Measurements from ENCODE around the gene LYZL6. TPM values are rescaled to one million over a fixed set of nuclear protein-coding genes. Genes with fewer than 3 reads are reported as not detected.

The LYZL6 gene
- total RNA-seq, 1 experiment from 2014 or later = not detected

- TF ChIP-seq ARID4B (CRISPR knock-in tag; IDR thresholded peaks at IDR 0.05; ENCODE audit: borderline replicate concordance) (no peak), ZBTB21 (CRISPR knock-in tag; IDR thresholded peaks at IDR 0.05; ENCODE audit: borderline replicate concordance) (no peak), ZNF512 (CRISPR knock-in tag; IDR thresholded peaks at IDR 0.05; ENCODE audit: borderline replicate concordance) (no peak), MLX (CRISPR knock-in tag; IDR thresholded peaks at IDR 0.05) (no peak), ERG (CRISPR knock-in tag; IDR thresholded peaks at IDR 0.05) (no peak), ZNF317 (CRISPR knock-in tag; IDR thresholded peaks at IDR 0.05; ENCODE audit: borderline replicate concordance, low read depth) (no peak), IRF1 (CRISPR knock-in tag; IDR thresholded peaks at IDR 0.05) (no peak), CREB1 (CRISPR knock-in tag; IDR thresholded peaks at IDR 0.05) (no peak), CREM (CRISPR knock-in tag; IDR thresholded peaks at IDR 0.05) (no peak), STAT6 (CRISPR knock-in tag; conservative IDR thresholded peaks at IDR 0.05; ENCODE audit: low read depth) (no peak), GTF2I (CRISPR knock-in tag; conservative IDR thresholded peaks at IDR 0.05) (no peak), ZSCAN18 (CRISPR knock-in tag; IDR thresholded peaks at IDR 0.05) (no peak), ETV6 (CRISPR knock-in tag; IDR thresholded peaks at IDR 0.05) (no peak), ZNF425 (CRISPR knock-in tag; conservative IDR thresholded peaks at IDR 0.05) (no peak), ELF4 (CRISPR knock-in tag; IDR thresholded peaks at IDR 0.05; ENCODE audit: low read depth) (no peak), CBFB (CRISPR knock-in tag; IDR thresholded peaks at IDR 0.05; ENCODE audit: low read depth) (no peak), TEAD4 (CRISPR knock-in tag; IDR thresholded peaks at IDR 0.05) (no peak), SOX15 (CRISPR knock-in tag; IDR thresholded peaks at IDR 0.05) (no peak), NR2C2 (CRISPR knock-in tag; IDR thresholded peaks at IDR 0.05) (no peak)
- ChIA-PET CTCF (interaction anchor here (0.9 to 2.8 kb wide), 11 partner anchors 13 to 551 kb away, joined by 3 to 12 read pairs (median 5); partner anchors contain the start of gene TAF15), POLR2A (interaction anchor here (1.2 kb wide), 1 partner anchor 123 kb away, joined by 3 read pairs; the partner anchor contains the start of gene TAF15)
- DNase-seq (ENCODE audit: low spot score) = no peak
- Mint-ChIP-seq H3K4me1 (peaks cover 25% of the 10 kb centered on the region), H3K36me3 (no peaks in the 10 kb centered on the region), H3K27me3 (ENCODE audit: low read depth) (peaks cover 11% of the 10 kb centered on the region), H3K4me3 (no peak overlapping the region), H3K9me3 (no peaks in the 10 kb centered on the region), H3K27ac (no peak overlapping the region)
- ATAC-seq = no peak
Observed at GRCh38 chr17:35931794-35932425, 11.6 kb downstream of the LYZL6 start.
